GM19351 (cell line): ENCODE data around the gene MAP4K4.

Source experiments
- ATAC-seq: cut with Tn5 transposase; IDR thresholded peaks from one replicate; pipeline ENCODE4 v1.9.1; 2021; ENCODE audit warnings: mild to moderate bottlenecking, moderate library complexity; ENCODE audit not compliant: unreplicated experiment

Gene MAP4K4

DNA sequence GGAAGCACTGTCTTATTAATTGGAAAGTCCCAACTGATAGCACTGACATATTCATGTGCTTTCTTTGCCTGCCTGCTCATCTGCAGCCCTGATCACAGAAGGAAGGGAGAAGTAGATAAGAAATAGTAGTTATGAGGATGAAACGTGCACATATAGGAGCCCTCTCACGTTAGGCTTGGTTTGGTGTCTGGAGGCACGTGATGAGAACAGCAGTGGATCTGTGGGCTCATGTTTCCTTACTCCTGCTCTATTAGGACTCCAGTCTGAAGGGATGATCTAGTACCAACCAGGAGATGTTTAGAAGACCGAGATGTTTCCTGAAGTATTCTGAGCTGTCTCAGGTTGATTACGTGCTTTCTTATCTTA lies 84.9 kb downstream of the MAP4K4 start:
- ATAC-seq: no peak

DNA sequence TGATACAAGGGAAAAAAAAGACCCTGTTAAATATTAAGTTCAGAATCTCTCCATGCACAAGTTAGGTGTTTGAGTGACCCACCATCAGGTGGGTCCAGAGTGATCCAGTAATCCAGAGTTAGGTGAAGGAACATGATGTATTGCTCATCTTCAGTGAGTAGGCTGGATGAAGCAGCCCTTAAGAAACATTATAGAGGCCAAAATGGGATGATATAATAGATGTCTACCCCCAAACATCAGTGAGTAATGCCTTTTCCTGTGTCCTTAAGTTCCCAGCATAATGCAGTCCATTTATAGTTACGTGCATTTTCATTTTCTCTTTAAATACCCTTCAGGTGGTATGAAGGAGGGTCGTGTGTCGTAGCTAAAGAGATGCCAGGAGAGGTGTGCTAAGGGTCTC lies 89.6 kb downstream of the MAP4K4 start:
- no peak for ATAC-seq

DNA sequence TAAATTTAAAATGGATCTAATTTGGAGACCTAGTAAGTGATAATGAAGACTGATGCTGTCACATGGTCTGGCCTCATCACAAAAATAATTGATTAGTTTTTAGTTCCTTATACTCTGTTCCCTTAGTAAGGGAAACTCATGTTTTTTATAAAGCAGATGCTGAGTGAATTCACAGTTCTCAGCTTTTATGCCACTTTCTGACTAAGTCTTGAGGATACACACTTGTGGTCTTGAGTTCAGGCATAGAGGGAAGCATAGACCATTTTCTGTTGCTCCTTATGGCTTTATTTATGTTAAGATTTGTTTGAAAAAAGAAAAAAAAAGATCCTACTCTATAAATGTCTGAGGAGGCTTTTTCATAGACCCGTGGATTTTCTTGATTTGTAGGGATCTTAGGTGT lies 91.1 kb downstream of the MAP4K4 start:
- ATAC-seq: no peak

DNA sequence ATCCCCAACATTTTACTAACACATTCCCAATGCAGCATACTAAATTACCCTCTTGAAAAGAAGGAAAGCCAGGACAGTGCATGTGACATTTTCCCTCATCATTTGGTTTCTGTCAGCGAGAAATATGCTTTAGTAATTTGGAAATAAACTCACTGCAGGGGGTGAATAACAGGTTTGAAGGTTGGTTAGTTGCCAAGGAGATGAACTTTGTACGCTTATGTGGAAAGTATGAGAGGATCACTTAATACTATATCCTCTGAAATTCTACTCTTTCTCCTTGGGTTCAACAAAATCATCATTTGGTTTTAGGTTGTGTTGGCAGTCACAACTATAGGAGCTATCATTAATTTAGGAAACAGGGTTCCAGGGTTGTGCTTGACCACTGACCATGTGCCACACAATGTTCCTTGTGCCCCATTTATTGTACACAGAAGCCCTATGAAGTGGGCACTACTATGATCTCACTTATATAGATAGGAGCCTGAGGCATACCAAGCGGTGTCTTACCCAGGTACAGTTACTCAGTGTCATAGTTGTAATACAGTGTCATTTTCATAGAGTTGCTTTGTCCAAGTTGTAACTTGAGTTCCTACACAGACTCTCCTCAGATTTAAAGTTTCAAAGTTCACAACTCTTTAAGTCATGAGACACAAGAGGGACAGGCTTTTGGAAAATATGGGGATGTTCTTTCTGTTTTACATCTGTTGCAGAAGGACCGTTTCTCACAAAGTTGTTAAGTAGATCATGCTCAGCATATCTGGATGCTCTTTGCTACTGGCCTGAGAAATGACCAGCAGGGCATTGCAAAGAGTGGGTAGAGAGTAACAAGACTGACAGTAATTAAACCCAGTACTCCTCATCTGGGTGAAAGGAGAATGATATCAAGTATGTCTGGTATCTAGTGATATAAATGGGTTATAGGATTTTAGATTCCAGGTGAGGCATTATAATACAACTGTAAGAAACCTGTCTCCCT lies 91.8 kb downstream of the MAP4K4 start:
- no peak for ATAC-seq

DNA sequence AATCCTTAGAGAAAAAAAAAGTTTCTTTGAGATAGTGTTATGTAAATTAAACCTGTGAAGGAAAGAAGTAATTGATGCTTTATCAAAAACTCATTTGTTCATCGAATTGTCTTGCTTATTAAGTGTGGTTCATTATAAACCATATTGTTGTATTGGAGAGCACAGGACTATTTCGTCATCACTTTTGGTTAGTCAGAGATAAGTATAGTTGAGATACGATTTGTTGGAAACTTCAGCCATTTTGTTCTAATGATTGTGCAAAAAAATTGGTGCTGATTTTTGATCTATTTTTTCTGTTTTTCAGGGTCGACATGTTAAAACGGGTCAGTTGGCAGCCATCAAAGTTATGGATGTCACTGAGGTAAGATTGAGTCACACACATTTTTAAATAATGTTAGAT lies 92.9 kb downstream of the MAP4K4 start:
- no peak for ATAC-seq

DNA sequence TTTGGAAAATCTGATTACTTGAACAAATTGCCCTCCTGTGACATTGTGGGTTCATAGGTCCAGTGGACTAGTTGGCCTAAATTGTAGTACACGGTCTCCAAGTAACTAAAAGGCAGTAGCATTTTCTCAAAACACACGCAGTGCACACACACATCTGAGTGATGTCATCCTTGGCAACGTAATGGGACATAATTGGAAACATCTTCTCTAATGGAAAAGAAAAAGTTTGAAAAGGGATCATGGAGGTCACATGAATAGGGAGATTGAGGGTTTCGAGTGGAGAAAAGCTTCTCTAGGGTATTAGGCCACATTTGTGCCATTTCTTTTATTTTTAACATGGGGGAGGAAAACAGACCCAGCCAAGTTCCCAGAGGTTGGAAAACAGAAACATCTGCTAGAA lies 93.3 kb downstream of the MAP4K4 start:
- ATAC-seq: no peak

DNA sequence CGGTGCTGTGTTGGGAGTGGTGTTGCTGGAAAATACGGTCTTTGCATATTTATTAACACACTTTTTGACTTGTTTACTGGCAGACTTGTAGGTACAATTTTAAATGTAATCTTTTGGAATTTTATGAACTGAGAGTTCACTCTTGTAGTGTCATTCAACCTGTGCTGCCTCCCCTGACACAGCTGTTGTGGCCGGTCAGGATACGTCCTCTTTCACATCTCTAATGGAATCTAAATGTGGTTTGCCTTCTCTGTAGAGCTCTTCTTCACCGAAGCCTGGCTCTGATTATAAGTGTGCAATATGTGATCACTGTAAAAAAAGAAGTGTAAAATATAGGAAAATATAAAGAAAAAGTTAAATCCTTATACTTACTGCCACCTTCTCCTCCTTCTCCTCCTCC lies 94.7 kb downstream of the MAP4K4 start:
- ATAC-seq: no peak

DNA sequence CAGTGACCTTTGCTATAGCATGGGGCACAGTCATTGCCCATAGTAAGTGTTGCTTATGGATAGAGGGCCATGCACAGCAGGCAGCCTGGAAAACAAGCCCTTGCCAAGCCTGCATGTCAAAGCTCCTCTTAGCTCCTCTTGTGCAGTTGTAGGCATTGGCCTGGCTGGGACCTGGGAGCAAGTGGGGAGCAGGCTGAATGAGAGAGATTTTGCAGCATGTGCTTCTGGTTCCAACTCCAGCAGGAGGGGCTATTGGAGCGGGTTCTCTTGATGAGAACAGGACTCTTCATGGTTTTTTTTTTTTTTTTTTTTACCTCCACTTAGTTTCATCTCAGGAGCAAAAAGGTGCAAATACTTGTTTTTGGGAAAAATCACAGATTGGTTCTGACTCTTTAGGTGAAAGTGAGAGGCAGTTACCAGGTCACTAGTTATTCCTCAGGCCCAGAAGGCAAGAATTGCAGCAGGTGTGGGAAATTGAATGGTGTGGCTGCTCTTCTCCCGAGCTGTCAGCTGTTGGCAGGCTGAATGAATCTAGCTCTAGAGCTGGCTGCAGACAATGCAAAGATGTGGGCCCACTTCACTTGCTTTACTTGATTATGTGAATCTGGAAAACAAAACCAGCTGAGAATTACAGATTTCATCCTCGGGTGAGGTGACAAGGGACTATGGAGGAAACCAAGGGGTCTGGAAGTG lies 95.9 kb downstream of the MAP4K4 start:
- no peak for ATAC-seq

DNA sequence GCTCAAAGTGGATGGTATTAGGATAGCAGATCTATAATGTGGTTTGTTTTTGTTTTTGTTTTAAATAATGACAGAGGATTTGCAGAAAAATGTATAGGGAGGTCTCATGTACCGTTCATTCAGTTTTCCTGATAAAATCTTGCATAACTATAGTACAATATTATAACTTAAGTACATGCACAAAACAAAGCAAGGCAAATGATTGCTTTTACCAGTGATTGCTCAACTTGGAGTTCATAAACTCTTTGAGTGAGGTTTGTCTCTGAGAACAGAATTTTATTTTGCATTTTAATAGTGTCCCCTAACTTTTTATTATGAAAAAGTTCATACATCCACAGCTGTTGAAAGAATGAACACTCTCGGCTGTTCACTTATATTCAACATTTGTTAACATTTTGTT lies 96.6 kb downstream of the MAP4K4 start:
- ATAC-seq: no peak

DNA sequence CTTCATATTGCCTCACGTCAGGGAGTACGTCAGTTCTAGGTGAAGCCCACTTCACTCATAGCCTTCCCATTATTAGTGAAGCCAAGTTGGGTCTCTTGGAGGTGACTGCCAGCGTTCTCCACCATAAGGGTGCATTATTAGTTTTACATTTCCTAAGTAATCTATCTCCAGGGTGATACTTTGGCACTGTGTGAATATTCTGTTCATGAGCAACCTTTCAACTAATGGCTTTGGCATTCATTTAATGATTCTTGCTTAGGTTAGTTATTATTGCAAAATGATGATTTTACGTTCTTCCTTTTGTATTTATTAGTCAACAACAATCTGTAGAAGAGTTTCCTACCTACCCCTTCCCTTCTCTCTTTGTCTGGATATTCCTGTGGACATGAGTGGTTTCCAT lies 97.5 kb downstream of the MAP4K4 start:
- ATAC-seq: no peak

DNA sequence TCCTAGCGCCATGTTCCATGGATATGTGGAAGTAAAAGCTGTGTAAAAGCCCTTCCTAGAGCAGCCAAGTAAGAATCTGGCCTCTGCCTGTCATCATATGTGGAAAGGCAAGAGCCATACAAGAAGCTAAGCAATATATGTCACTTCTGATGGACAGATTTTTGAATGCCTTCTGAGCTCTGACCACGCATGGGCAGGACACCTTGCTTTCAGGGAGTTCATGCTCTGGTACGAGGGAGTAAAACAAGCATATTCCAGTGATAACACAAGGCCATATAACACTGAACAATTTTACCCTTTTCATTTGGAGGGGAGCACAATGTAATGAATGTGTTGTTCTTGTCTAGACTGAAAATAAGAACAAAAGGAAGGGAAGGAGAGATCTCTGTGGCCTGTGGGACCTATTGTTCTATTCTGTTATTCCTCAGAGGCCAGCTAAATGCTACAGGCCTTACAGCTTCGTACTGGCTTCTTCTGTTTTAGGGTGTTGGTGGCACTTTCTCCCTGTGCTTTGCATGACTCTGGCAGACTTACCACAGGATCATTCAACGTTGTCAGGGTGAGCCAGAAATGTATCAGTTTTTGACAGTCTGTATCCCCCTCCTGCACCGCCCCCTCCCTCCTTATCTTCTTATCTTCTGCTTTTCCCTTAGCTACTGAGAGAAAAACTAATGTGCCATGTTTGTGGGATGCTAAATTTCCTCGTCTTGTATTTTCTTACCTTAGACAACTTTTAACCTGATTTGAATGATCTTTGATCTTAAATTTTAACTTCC lies 99.5 kb downstream of the MAP4K4 start:
- no peak for ATAC-seq

DNA sequence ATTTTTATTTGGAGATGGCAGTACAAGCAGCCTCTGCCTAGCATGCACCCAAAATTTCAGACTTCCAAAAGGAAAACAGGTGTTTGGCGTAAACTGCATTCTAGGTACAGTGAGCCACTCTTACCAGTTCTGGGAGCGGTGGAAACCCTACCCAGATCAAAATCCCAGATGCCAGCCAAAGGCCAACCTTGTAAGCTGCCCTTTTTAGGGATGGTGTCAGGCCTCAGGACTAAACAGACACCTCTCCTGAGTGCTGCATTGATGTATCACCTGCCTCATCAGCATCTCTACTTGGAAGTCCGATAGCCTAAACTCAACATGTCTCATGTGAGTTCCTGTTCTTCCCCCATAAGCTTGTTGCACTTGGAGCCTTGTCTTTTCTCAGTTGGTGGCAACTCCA lies 104.0 kb downstream of the MAP4K4 start:
- ATAC-seq: no peak

DNA sequence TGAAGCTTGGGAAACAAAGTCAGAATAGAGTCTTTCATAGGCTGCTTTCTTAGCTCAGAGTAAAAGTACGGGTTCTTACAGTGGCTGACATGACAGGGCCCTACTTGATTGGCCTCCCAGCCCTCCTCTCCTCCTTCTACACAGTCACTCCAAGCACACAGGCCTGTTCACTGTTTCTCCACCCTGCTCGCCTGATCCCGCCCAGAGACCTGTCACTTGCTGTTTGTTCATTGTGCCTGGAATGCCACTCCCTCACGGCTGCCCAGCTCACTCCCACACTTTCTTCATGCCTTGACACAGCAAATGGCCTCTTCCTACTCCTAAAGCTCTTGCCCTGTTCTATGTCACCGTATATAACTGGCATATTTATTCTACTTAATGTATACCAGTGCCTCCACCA lies 104.8 kb downstream of the MAP4K4 start:
- ATAC-seq: no peak

DNA sequence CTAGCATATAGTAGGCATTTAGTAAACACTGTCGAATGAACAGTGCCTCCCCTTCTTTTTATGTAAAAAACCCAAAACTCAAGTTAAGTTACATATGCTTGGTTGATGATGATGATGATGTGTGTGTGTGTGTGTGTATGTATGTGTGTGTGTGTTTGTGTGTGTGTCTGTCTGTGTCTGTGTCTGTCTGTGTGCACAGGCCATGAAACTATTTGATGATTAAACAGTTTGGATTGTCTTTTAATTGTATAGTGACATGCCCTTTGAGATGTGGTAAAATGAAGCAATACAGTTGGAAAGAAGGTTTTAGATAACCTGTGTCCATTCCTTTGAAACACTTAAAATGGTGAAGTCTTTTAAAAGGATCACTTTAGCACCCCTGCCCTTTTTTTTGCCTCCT lies 105.6 kb downstream of the MAP4K4 start:
- ATAC-seq: no peak

DNA sequence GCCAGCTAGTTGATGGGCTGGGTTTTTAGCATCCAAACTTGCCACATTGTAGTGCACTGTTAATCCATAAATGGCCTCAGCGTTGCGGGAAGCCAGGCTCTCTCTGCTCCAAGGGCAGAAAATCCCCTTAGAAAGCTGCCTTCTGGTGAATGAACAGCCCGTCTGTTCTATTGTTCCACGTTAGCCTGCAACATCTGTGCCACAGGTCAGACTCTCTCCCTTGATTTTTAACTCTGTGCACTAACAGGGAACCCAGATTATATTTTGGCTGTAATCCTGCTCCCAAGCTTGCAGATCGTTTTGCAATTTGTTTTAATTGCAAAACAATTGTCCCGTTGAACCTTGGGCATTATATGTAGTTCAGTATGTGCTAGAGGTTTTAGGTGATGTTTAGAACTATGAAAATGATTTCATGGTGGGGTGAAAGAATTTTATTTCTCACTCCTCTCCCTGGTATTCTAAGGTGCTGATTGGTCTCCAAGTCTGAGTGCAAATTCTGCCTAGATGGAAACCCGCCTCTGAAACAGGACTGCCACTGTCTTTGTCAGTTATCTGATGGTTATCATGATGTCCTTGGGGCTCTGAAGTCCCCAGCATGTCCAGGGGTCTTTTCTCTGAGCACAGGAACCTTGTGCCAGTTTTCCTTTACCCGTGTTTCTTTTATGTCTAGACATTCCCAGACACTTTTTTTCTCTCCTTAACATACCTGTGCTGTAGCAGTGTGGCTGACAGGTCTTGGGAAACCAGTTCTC lies 106.6 kb downstream of the MAP4K4 start:
- ATAC-seq: no peak

DNA sequence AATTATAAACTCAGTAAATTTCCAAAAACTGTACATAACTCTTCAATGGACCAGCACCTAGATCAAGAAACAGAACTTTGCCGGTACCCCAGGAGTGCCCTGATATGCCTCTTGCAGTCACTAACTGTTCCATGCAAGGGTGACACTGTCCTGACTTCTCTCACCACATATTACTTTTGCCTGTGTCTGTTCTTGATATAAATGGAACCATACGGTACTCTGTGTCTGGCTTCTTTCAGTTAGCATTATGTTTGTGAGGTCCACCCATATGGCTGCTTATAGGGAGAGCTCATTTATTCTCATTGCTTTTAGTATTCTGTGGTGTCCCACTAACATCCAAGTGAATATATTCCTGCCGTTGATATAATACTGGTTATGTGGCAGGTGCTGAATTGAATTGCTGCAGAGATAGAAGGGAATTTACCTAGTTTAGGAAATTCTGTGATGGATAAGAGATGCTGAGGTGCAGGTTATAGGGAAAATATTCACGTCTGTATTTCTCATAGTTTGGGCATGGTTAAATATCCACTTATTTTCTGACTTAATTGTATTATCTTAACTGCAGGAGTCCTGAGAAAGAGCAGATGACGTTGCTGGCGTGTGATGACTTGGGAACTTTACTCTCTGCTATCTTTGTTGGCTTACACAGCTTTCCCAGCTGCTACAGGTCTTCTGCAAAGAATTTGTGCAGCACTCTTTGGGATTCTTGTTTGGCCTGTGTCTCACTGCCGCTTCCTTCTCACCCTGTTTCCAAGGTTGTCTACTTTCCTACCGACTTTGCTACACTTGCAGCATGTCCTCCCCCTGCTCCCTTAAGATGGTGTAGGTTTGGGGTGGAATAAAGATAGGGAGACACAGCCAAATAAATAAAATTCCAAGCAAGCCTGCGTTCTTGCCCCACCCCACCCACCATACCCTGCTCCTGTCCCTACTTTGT lies 107.9 kb downstream of the MAP4K4 start:
- no peak for ATAC-seq

DNA sequence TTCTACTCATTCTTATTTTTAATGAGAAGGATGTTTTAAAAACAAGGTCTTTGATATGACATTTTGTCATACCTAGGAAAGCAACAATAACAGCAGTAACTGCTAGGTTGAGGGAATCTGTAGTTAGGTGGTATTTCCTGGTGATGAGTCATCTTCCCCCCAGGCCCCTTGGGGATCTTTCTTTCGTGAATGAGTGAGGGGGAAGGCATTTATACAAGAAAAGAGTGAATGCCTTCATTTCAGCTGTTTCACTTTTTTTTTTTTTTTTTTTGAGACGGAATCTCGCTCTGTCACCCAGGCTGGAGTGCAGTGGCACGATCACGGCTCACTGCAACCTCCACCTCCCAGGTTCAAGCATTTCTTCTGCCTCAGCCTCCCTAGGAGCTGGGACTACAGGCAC lies 108.6 kb downstream of the MAP4K4 start:
- no peak for ATAC-seq

DNA sequence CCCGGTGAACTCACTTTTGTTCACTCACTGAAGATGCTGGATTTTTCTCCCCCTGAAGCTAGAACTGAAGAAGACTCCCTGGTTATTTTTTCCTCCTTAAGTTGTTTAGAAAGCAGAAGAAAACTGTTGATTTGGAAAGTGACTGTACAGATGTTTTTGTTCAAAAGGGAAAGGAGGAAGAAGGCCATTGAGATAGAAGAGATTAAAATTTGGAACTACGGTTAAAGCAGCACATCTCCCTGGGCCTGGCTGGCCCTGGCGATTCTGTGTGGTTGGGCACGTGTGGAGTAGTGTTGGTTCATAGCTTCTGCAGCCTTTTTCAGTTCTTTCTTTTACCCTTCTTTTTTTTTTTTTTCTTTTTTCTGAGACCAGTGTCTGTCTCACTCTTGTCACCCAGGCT lies 109.2 kb downstream of the MAP4K4 start:
- ATAC-seq: no peak

DNA sequence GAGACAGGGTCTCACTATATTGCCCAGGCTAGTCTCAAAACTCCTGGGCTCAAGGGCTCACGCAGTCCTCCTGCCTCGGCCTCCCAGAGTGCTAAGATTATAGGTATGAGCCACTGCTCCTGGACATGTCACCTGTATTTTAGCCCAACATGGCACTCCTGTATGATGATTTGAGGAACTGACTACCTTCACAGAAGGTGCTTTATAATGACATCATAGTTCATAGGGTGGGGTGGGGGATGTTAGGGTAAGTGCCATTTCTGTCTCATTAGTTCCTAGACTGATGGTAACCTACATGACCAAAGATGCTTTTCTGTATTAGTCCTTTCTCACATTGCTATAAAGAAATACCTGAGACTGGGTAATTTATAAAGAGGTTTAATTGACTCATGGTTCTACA lies 109.7 kb downstream of the MAP4K4 start:
- ATAC-seq: no peak
